ENCODE measurements around the gene GXYLT2. TPM values are rescaled to one million over a fixed set of nuclear protein-coding genes. Genes with fewer than 3 reads are reported as not detected.

The GXYLT2 gene
- total RNA-seq, 2 donors from 2014 or later: 5.2 to 5.6 TPM

GRCh38 chr3:73009750-73010149, 121.9 kb downstream of the GXYLT2 start:
- Histone ChIP-seq H3K27ac (no peak overlapping the region), H3K4me3 (no peak overlapping the region), H3K27me3 (no peaks in the 10 kb centered on the region), H3K4me1 (peaks cover 9% of the 10 kb centered on the region), H3K9me3 (no peaks in the 10 kb centered on the region), H3K36me3 (replicated peaks in 1 of 2; ENCODE audit: insufficient read depth in 1 of 2, low read depth in 2 of 2) (peaks cover 0 to 2% of the 10 kb centered on the region in 2 donors)
- ATAC-seq (no peak), DNase-seq (no peak)
- 60 to 72% methylated on average over 3 of the region's 3 CpGs for WGBS, 2 donors
- TF ChIP-seq, protein P1, sequence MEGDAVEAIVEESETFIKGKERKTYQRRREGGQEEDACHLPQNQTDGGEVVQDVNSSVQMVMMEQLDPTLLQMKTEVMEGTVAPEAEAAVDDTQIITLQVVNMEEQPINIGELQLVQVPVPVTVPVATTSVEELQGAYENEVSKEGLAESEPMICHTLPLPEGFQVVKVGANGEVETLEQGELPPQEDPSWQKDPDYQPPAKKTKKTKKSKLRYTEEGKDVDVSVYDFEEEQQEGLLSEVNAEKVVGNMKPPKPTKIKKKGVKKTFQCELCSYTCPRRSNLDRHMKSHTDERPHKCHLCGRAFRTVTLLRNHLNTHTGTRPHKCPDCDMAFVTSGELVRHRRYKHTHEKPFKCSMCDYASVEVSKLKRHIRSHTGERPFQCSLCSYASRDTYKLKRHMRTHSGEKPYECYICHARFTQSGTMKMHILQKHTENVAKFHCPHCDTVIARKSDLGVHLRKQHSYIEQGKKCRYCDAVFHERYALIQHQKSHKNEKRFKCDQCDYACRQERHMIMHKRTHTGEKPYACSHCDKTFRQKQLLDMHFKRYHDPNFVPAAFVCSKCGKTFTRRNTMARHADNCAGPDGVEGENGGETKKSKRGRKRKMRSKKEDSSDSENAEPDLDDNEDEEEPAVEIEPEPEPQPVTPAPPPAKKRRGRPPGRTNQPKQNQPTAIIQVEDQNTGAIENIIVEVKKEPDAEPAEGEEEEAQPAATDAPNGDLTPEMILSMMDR (IDR thresholded peaks at IDR 0.05): no peak
- intact Hi-C loops (cut with DNase I): no loop called here

GRCh38 chr3:73010158-73010557, 122.3 kb downstream of the GXYLT2 start:
- Histone ChIP-seq H3K36me3 (replicated peaks in 1 of 2; ENCODE audit: insufficient read depth in 1 of 2, low read depth in 2 of 2) (peaks cover 0 to 2% of the 10 kb centered on the region in 2 donors), H3K27me3 (no peaks in the 10 kb centered on the region), H3K27ac (no peak overlapping the region), H3K4me3 (no peak overlapping the region), H3K4me1 (peaks cover 9% of the 10 kb centered on the region), H3K9me3 (no peaks in the 10 kb centered on the region)
- intact Hi-C loops (cut with DNase I): no loop called here
- no peak for DNase-seq
- no peak for ATAC-seq
- TF ChIP-seq POLR2A (IDR thresholded peaks at IDR 0.05): no peak
- TF ChIP-seq, protein P1 (IDR thresholded peaks at IDR 0.05): no peak
- 91 to 94% methylated on average over 6 of the region's 6 CpGs for WGBS, 2 donors

GRCh38 chr3:73018298-73018697, 130.5 kb downstream of the GXYLT2 start:
- Histone ChIP-seq H3K9me3 (no peaks in the 10 kb centered on the region), H3K4me1 (peaks cover 24% of the 10 kb centered on the region), H3K4me3 (no peak overlapping the region), H3K27ac (no peak overlapping the region), H3K27me3 (no peaks in the 10 kb centered on the region), H3K36me3 (replicated peaks in 1 of 2; ENCODE audit: insufficient read depth in 1 of 2, low read depth in 2 of 2) (no peaks in the 10 kb centered on the region)
- intact Hi-C loops (cut with DNase I): no loop called here
- TF ChIP-seq, protein P1 (IDR thresholded peaks at IDR 0.05): no peak
- no peak for TF ChIP-seq POLR2A (IDR thresholded peaks at IDR 0.05)
- DNase-seq (no peak), ATAC-seq (no peak)
- WGBS, 2 donors: 89 to 91% methylated on average over 4 of the region's 4 CpGs

DNA sequence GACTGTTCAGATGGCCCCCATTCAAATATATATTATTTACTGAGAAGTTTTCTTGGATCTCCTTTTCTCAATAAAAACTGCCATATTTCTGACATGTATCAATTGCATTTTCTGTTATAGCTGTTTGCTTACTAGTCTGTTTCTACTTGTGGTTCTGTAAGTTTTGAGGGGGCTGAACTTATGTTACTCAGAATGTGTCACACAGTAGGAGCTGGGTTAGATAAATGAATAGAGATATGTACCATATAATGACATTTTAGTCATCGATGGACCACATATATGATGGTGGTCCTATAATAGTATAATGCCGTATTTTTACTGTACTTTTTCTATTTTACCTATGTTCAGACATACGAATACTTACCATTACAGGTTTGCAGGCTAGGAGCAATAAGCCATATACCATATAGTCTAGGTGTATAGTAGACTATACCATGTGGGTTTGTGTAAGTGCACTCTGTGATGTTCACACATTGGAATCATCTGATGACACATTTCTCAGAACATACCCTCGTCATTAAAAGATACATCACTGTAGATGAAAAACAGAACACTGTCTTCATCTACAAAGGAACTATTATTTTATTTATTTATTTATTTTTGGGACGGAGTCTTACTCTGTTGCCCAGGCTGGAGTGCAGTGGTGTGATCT, 131.1 kb downstream of the GXYLT2 start:
- 84 to 91% methylated on average over 5 of the region's 5 CpGs for WGBS, 2 donors
- no peak for ATAC-seq
- no peaks in the 10 kb centered on the region for H3K27me3 ChIP-seq
- H3K4me1 ChIP-seq: peaks cover 24% of the 10 kb centered on the region
- no peak overlapping the region for H3K27ac ChIP-seq
- intact Hi-C loops (cut with DNase I): no loop called here
- DNase-seq: no peak
- H3K4me3 ChIP-seq: no peak overlapping the region
- TF ChIP-seq, protein P1 (IDR thresholded peaks at IDR 0.05): no peak
- TF ChIP-seq POLR2A (IDR thresholded peaks at IDR 0.05): no peak
- no peaks in the 10 kb centered on the region for H3K36me3 ChIP-seq (replicated peaks in 1 of 2; ENCODE audit: insufficient read depth in 1 of 2, low read depth in 2 of 2)
- no peaks in the 10 kb centered on the region for H3K9me3 ChIP-seq

DNA sequence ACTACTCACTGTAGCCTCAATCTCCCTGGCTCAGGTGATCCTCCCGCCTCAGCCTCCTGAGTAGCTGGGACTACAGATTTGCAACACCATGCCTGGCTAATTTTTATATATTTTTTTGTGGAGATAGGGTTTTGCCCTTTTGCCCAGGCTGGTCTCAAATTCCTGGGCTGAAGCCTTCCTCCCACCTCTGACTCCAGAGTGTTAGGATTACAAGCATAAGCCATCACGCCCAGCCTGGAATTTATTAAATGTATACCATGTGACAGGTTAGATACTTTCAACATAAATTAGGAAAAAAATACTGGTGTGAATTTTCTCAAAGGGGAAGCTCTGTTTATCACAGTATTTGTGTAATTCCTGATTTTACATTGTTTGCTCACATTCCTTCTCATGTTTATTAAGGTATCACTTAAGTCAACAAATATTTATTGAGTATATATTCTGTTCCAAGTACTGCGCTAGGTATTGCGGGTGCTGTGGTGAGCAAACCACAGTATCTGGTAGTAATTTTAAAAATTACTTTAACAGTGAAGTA, 133.5 kb downstream of the GXYLT2 start:
- Histone ChIP-seq H3K9me3 (no peaks in the 10 kb centered on the region), H3K4me1 (peaks cover 42% of the 10 kb centered on the region), H3K27me3 (no peaks in the 10 kb centered on the region), H3K4me3 (no peak overlapping the region), H3K27ac (no peak overlapping the region), H3K36me3 (replicated peaks in 1 of 2; ENCODE audit: insufficient read depth in 1 of 2, low read depth in 2 of 2) (no peaks in the 10 kb centered on the region)
- ATAC-seq (no peak), DNase-seq (no peak)
- WGBS, 2 donors: 49 to 65% methylated on average over 4 of the region's 4 CpGs
- no peak for TF ChIP-seq POLR2A (IDR thresholded peaks at IDR 0.05)
- TF ChIP-seq, protein P1 (IDR thresholded peaks at IDR 0.05): no peak
- intact Hi-C loops (cut with DNase I): no loop called here
